Inflammatory macrophage (primary cell): ENCODE results near the gene ROBO1.

Experiments used
- DNase-seq, 2 donors: peaks; one replicate each; pipeline ENCODE4 v3.0.0-alpha.2; 2020 to 2022

The ROBO1 gene

DNA sequence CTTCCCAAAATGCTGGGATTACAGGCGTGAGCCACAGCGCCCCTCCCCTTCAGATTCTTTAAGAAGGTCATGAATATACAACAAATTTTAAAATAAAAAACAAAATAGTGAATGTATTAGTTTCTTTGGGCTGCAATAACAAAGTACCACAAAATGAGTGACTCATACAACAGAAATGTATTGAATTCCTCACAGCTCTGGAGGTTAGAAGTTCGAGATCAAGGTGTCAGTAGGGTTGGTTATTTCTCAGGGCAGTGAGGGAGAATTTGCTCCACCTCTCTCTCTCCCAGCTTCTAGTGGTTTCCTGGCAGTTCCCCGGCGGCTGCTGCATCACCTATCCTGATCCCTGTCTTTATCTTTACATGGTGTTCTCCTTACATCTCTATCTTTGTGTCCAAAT, 804.0 kb downstream of the ROBO1 start:
- DNase-seq: no peak

DNA sequence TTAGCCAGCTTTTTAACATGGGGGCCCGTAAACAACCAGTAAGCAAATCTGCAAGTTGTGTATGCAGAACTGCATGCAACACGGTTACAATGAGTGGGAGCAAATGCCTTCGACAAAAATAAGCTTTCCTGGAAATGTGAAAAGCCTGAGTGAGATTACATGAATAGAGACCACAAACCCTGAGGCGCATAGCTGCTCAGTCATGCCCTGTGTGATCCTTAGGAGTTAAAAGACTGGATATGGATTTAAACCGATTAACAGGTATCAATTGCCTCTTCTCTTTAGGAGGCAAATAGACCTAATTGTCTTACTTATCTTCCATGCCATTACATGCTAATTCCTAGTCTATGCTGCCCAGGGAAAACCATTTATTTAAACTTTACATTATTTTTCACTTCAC, 810.3 kb downstream of the ROBO1 start:
- no peak for DNase-seq

DNA sequence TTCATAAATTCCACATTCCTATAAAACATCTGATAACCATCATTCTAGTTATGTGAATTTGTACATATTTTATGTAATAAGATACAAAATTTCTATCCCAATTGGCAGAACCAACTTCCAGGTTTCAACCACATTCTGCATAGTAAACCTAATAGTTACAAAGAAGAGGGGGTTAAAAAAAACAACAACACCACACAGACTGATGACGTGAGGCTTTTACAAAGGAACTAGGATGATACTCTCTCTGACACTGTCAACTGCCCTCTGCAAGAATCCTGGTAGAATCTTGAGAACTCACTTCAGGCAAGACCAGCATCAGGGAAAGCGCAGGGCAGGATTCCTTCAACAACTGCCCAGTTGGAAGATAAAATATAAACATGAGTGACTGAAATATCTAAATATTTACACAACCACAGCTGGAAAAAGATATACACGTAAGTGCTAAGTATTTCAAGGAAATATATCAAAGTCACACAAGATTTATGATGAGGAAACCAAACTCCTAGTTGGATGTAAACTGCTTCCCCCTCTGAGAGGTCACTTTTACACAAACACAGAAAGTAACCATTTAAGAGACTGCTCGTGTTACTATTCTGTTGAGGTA, 816.4 kb downstream of the ROBO1 start:
- no peak for DNase-seq

DNA sequence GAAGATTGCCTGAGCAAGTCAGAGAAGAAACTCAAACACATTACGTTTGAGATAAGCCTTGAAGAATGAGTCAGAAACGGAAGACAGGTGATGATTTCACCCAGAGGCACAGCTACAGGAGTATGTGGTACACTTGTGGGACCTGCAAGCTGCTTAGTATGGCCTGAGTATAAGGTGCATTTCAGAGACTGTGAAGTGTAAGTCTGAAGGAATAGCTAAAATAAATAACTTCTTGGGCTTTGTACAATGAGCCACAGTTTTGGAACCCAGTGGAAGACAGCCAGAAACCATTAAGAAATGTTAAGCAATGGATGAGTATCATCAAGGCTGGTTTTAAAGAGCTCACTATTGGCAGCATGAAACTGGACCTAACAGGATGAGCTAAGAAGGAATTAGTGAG, 826.2 kb downstream of the ROBO1 start:
- no peak for DNase-seq

DNA sequence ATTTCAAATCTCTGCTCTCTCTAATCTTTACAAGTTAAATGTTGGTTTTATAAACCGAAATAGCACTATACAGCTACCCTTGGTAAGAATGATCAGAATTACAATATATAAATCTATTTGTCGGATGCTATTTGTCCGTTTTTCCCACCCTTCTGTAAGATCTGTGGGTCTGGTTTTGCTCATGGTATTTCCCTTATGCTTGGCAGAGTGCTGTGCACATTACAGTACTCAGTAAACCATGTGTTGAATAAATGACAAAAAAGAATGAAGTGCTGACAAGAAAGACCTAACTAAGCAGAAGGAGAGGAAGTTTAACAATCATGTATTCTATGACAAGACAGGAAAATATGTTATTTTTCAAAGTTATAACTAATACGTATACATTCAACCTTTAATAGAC, 827.2 kb downstream of the ROBO1 start:
- no peak for DNase-seq

DNA sequence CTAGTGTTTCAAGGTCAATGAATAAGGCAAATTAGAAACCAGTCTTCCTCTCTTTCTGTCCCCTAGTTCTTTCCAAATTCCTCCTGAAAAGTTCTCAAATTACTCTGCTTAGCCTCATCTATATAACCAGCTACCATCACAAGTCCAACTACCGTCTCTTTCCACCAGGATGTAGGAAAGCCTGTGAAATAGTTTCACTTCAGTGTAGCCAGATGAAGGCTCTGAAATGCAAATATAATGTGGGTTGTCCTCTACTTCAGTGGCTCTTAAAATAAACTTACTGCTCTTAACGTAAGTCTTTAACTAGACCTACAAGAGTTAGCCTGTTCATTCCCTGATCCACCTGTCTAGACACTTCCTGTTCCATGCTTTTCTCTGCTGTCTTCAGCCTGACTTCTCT, 827.7 kb downstream of the ROBO1 start:
- DNase-seq: no peak

DNA sequence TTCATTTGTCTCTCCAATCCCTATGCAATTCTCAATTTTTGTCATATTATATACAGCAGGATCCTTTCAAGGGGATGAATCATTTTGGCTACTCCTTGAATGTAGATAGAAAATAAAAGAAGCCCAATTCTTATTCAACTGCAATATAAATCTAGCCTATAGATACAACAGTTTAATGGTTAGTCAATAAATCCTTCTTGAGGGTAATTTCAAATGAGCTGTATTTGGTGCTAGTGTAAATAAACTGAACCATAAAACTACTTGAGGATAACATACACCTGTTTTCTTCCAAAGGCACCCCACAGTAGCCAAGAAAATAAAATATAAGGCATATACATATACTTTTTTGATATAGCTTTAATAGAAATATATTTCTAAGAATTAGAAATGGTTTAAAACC, 830.3 kb downstream of the ROBO1 start:
- no peak for DNase-seq

DNA sequence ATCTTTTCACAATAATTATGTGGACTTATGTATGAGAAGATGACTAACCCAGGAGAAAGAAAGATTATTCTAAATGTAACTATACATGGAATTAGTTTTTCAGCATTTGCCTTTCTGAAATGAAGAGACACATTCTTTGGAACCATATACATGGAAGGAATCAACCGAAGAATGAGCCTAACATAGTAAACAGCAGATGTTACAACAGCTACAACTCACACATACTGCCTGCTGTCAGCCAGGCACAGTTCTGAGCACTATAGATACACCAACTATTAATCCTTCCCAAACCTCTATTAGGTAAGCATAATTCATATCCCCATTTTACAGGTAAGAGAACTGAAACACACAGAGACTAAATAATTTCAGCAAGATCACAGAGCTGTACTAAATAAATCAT, 840.0 kb downstream of the ROBO1 start:
- no peak for DNase-seq

DNA sequence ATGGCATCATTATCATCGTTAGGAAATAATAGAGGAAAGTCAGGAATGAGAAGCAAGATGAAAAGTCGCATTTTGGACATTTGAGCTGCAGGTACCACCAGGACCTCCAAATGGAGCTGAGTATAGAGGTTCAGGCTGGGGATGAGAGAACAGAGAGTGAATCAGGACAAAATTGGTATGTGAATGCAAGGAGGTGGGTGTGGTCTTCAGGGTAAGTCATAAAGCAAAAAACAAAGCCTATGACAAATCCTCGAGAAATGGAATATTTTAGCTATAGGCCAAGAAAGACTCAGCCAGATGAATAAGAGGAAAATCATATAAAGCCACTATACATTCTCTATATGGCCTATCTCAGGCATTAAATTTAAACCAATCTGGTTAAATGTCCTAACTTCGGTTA, 841.3 kb downstream of the ROBO1 start:
- no peak for DNase-seq

DNA sequence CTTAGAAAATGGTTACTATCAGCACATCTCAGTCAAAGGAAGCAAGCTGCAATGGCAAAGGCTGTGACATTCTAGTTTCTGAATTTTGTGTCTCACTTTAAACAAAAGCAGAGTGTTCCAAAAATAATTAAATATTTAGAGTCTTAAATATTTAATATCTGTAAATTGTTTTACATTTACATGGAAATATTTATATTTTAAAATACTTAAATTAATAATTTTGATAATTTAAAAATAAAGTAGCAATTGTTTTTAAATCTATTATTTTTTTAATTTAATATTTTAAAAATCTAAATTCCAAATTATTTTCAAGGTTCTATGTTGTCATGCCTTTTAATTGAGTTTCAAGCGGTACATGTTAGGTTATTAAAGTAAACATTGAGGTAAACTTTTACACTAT, 843.1 kb downstream of the ROBO1 start:
- DNase-seq: no peak

DNA sequence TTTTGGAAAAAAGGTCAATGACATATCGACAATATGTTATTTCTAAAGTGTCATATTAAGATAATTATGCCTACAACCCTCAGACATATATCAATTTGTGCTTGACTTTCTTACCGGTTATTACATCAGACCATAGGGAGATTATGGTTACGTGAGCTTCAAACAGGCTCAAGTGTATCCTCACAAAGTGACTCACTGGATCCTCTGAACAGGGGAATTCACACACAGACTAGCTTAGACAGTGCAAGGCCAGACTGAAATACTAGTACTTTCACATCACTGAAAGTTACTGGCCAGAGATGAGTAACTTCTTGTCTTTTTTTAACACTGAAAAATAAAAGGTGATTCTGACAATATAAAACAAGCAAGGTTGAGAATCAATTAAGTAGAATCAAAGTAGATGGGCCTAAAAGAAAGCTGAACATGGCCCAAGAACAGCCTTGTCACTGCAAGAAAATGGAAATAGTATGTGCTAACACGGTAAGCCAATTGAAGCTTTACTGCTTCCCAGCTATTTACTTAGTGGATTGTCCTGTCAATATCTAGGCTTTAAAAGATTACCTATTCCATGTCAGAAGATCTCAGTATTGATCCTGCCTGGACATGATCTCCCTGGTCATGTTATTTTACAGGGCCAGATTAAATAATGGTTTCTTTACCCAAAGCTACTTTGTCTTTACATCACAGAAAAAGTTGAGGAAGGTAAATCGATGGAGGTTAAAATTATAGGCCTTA, 848.6 kb downstream of the ROBO1 start:
- DNase-seq: no peak

DNA sequence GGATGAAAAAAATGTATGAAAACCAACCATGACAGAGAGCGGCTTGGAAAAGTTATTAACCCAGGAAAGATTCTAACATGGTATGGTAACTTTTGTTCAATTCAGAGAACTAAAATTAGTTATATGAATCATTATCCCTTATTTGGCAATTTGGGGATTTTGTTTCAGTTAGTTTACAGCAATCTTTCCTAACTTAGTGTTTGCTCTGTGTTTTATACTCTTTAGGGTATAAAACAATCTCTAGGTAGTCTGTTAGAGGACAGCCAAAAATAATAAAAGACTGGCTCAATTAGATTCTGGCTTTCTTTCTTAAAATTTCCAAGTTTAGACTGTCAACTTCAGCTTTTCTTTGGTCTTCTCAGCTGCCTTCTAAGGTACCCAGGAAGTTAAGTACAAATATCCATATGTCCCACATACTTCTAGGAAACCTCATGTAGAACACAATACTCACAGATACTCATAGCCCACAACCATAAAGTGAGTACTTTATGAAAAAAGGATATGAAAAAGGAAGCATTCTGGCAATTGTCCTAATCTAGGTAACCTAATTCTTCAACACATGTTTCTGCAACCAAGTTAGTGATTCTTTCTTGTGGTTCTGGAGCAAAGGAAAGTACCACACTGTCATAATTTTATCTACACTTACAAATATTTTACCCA, 849.3 kb downstream of the ROBO1 start:
- DNase-seq: no peak

DNA sequence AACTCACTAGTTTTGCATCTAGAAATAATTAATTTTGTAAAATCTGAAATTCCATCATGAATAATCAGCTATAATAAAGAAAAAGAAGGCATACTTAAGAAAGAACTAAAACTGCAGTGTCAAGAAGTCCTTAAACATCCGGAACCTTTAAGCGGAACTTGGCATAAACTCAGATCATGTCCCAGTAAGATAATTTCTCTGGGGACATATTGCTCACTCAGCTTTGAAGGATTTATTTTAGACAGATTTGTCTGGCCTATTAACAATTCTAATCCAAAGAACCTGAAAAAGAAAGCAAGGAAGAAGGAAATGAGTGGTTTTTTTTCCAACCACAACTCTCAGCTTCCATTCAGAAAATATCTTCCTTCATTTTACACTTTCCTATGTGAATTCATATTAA, 850.3 kb downstream of the ROBO1 start:
- no peak for DNase-seq

DNA sequence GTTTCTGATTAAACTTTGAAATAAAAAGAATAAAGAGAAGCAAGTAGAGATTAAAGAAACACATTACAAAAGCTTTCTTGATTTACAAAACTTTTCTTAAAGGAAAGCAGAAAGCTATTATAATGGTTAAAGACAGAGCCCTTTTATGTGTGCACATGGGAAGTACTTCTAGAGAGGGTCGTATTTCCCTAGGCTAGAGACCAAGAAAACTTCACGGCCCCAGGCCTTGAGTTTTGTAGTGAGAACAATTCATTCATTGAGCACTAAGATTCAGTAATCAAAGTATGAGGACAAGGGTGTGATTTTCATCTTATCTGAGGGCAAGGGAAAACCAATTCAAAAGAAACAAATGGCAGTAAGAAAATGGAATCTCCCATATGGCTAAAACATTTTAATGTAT, 854.1 kb downstream of the ROBO1 start:
- DNase-seq: no peak

DNA sequence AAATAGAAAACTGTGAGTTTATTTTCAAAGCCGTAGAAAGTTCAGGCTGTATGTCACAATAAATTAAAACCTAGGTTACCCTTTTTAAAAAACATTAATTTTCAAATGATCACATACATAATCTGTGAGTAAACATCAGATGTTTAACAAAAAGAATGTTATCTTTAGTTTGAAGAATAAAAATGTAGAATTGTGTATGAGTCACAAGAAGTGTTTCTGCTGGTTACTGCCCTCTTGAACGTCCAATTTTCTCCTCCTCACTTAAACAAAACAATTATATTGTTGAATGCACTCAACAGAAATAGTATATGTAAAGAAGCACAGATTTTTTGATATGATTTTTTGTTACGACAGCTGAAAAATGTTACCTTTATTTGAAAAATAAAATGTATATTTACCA, 855.1 kb downstream of the ROBO1 start:
- DNase-seq: no peak

DNA sequence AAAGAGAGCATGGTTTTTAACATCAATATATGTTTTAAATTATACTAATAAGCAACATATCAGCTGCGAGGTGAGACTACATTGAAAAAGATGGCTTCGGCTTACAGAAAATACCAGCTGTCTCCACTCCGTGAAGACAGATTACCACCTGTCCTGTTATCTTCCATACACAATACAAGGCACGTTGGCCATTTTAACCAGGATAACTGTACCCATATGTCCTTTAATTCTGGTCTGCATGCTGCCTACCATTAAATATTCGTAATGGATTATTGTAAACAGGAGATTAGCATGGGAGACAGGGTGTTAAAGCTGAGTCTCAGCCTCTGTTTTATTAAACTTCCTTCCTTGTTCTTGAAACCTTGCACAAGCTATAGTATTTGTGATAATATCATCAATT, 855.5 kb downstream of the ROBO1 start:
- DNase-seq: no peak

DNA sequence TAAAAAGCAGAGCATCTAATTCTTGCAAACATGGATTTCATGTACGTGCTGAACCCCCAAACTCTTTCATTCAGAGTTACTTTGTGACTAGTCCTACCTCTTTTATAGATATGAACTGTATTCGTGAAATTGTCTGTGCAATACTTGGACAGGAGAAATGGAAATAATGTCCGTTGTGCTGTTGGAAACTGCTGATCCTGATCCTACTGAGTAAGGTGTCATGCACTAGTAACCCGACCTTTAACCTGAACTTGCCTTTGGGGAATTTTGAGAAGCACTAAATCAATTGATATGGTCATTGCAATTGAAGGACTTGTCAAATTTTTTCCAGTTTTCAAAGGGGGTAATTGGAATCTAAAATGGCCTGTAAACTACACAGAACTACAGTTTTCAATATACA, 856.4 kb downstream of the ROBO1 start:
- DNase-seq: no peak

DNA sequence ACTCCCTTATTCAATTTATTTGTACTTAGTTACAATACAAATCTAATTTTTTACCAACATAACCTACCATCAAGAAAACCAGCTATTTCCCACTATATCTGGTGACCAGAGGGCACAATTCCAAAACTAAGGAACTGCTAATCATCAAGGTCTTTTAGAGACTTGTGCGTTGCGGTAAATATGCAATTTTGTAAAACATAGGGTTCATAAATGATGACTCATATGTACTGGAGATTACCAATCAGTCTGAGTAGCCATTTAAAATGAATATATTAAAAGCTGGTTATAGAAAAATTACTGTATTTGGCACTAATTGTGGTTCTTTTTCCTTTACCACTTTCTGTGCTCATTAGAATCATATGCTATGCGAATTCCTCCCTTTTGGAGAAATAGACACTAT, 859.6 kb downstream of the ROBO1 start:
- DNase-seq: no peak

DNA sequence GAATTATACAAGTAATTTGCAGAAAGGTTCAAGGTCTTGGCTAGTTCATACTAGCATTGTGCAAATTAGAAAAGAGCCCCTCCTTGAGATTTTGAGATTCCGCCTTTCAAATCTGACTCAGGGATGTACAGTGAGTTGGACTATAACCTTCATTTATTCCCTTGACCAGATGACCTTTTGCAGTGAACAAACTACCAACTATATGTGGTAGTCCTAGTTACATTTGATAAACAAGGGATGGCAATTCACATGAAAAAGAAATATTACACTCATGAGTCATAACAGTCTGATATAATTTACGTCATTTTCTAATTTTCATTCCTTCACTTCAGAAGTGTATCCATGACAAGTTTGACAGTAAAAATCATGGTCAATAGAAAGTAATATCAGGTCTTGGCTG, 860.4 kb downstream of the ROBO1 start:
- DNase-seq: no peak

DNA sequence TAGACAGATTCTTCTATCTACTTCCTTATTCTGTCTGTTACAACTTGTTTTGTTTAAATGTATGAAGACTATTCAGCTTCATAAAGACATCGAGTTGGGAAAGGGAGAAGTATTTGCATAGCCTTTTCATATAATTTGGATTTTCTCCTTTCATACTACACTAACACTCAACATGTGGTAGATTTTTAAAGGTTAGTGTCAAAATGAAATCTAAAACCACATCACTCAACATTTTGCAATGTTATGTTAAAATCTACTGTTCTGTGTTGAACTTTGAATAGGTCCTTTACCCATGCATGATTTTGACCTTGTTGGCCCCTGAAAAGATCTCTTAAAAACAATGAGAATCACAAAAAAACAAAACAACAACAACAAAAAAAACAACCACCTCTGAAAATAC, 860.9 kb downstream of the ROBO1 start:
- DNase-seq: no peak

DNA sequence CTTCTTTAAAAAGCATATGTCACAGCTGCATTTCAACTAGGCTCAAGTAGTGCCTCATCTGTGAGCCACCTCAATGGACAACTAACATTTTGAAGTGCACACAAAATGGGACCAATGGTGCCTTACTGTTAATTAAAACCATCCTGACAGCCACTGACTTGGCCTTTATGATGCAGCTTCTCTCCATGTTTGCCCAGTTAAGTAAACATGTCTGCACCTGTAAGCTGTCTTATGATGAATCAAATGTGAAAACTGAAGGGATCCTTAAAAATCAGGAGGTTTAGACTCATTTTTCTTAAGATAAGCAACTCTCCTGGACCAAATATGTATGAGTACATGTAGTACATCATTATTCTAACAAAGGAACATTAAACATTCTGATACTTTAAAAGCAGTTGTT, 861.6 kb downstream of the ROBO1 start:
- DNase-seq: no peak

DNA sequence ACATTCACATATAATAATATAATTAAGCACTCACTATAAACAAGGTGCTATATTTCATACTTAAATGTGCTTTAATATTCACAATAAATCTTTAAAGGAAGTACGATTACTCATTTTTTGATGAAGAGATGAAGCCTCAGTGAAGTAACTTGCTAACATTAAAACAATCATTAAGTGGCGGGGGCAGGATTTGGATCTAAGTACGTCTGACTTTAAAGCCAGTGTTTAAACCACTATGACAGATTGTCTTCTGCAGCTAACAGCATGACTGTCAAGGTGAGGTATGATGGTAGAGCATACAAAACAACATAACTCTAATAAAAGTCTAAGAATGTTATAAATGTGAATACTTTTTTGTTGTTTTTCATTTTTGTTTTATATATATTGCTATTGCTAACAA, 862.1 kb downstream of the ROBO1 start:
- DNase-seq: no peak

DNA sequence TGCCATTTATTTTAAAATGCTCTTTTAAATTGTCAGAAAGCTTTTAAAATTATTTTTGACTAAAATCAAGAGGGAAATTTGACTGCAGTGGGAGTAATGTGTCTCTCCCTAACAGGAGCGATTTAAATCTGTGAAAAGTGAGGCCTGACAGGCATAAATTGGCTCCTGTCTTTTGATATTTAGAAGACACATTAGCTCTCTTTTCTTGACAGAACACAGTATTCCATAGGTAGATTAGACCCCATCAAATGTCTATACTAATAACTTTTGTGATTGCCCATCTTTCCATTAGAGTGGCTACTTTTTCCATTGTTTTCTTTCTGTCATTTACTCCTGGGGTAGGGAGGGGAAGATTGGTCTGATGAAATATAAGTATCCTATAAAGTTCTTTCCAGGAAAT, 866.3 kb downstream of the ROBO1 start:
- no peak for DNase-seq

DNA sequence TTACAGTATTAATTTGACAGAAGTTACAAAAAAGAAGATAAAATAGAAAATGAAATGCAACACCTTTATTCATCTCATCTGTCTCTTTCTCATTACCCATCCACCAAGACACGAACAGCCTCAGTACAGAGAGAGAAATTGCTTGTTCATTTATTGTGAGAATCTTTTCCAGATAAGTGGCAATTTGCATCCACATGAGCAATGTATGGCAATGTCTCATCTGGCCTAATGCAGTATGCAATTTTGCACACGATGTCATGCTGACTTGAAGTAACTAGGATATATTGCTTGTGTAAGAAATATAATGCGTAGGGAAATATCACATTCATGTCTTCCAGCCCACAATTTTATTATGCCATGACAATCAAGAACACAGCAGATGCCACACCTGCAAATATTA, 866.9 kb downstream of the ROBO1 start:
- DNase-seq: no peak

DNA sequence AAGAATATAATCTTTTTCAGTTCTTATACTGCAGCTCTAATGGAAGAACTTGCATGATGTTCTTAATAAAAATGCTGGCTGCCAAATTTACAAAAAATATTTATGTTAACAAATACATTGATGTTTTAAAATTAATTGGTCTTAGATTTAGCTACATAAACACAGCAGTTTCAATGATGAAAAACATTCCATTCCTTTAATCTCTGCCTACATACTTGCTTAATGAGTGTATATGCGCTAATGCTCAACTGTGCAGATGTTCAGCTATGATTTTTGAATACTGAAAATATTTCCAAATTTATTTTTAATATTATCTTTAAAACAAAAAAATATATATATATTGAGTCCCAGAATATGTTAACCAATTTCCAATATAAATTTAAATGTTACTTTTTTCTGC, 867.4 kb downstream of the ROBO1 start:
- no peak for DNase-seq
